ENCODE results near the gene NOX5. TPM values are rescaled to one million over a fixed set of nuclear protein-coding genes. Genes with fewer than 3 reads are reported as not detected.

Gene NOX5
- total RNA-seq, 2 experiments from 2014 or later, result 0.06 TPM; not detected in 1

DNA sequence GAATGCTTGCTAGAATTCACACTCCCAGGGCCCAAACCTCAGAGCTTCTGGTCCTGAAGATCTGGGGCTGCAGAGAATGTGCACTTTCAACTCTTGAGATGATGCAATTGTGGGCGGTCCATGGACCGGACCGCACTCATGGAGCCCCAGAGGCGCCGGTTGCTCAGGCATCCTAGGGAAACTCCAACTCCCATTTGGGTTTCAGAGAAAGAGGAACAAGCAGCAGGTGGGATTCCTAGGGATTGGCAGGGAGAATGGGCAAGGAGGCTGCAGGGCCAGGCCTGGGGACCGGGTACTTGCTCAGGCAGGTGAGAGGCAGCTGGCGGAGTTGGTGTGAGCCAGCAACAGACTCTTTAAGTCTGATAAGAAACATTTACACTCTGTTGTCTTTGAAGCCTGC is 3.5 kb downstream of the NOX5 start:
- Mint-ChIP-seq H3K27me3 (peaks cover 26% of the 10 kb centered on the region), H3K9me3 (ENCODE audit: low read depth) (no peaks in the 10 kb centered on the region), H3K4me1 (no peaks in the 10 kb centered on the region), H3K4me3 (no peak overlapping the region), H3K27ac (no peak overlapping the region), H3K36me3 (no peaks in the 10 kb centered on the region)
- ATAC-seq (no peak), DNase-seq (peak; percentile 36)
- CTCF ChIA-PET, result no interaction called here

GRCh38 chr15:69018951-69019350 is 4.5 kb downstream of the NOX5 start:
- H3K27ac Mint-ChIP-seq, result no peak overlapping the region
- no peaks in the 10 kb centered on the region for H3K36me3 Mint-ChIP-seq
- CTCF ChIA-PET, result no interaction called here
- ATAC-seq (no peak), DNase-seq (no peak)
- H3K4me1 Mint-ChIP-seq, result no peaks in the 10 kb centered on the region
- no peak overlapping the region for H3K4me3 Mint-ChIP-seq
- H3K9me3 Mint-ChIP-seq (ENCODE audit: low read depth), result no peaks in the 10 kb centered on the region
- H3K27me3 Mint-ChIP-seq, result peaks cover 28% of the 10 kb centered on the region

- no peaks in the 10 kb centered on the region for H3K9me3 Mint-ChIP-seq (ENCODE audit: low read depth)
- CTCF ChIA-PET, result no interaction called here
- no peaks in the 10 kb centered on the region for H3K4me1 Mint-ChIP-seq
- H3K4me3 Mint-ChIP-seq, result no peak overlapping the region
- H3K36me3 Mint-ChIP-seq, result no peaks in the 10 kb centered on the region
- DNase-seq, result no peak
- peaks cover 25% of the 10 kb centered on the region for H3K27me3 Mint-ChIP-seq
- no peak overlapping the region for H3K27ac Mint-ChIP-seq
- no peak for ATAC-seq
These were observed 7.4 kb downstream of the NOX5 start for GRCh38 chr15:69021895-69022294.

DNA sequence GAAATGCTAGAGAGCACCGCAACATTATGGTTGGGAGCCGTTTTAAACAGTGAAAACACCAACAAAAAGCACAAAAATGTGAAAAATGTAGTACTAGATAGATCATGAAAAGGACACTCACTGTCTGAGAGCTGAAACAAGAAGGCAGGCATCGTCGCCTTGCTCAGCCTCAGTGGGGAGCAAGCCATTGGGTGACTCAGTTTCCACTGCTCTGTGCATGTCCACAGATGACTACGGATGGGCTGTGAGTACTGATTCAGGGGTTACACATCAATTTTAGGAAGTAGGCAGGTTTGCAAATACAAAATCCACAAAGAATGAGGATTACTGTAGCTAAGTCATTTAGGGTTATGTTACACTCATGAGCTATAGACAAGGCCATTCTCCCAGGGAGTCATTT is 10.8 kb downstream of the NOX5 start:
- no peak for ATAC-seq
- Mint-ChIP-seq H3K27me3 (peaks cover 32% of the 10 kb centered on the region), H3K4me3 (no peak overlapping the region), H3K36me3 (no peaks in the 10 kb centered on the region), H3K27ac (no peak overlapping the region), H3K4me1 (no peaks in the 10 kb centered on the region), H3K9me3 (ENCODE audit: low read depth) (no peaks in the 10 kb centered on the region)
- CTCF ChIA-PET, result no interaction called here
- DNase-seq, result no peak

GRCh38 chr15:69026355-69026754 is 11.9 kb downstream of the NOX5 start:
- H3K36me3 Mint-ChIP-seq, result no peaks in the 10 kb centered on the region
- peaks cover 38% of the 10 kb centered on the region for H3K27me3 Mint-ChIP-seq
- H3K4me1 Mint-ChIP-seq, result no peaks in the 10 kb centered on the region
- H3K9me3 Mint-ChIP-seq (ENCODE audit: low read depth), result no peaks in the 10 kb centered on the region
- DNase-seq (no peak), ATAC-seq (no peak)
- H3K27ac Mint-ChIP-seq, result no peak overlapping the region
- H3K4me3 Mint-ChIP-seq, result no peak overlapping the region
- CTCF ChIA-PET, result no interaction called here

DNA sequence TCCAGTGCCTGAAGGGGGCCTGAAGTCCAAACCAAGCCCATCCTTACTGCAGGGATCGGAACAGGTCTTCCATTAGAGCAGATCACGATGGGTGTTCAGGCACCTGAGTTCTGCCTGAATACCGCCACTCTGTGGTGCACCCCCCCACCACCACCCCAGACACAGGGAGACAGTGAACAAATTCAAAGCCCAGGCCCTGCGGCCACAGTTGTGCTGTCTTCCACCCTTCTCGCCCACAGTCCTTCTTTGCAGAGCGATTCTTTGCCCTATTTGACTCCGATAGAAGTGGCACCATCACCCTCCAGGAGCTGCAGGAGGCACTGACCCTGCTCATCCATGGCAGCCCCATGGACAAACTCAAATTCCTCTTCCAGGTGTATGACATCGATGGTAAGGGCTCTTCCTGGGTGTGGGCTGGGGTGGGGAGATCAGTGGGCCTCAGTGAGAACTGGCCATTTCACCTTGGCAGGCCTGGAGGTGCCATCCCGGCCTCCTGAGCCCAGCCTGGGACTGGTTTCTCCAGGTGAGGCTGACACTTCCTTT is 13.6 kb downstream of the NOX5 start:
- CTCF ChIA-PET, result no interaction called here
- Mint-ChIP-seq H3K36me3 (no peaks in the 10 kb centered on the region), H3K4me1 (peaks cover 5% of the 10 kb centered on the region), H3K4me3 (no peak overlapping the region), H3K27ac (no peak overlapping the region), H3K9me3 (ENCODE audit: low read depth) (no peaks in the 10 kb centered on the region), H3K27me3 (peaks cover 33% of the 10 kb centered on the region)
- DNase-seq (no peak), ATAC-seq (no peak)

DNA sequence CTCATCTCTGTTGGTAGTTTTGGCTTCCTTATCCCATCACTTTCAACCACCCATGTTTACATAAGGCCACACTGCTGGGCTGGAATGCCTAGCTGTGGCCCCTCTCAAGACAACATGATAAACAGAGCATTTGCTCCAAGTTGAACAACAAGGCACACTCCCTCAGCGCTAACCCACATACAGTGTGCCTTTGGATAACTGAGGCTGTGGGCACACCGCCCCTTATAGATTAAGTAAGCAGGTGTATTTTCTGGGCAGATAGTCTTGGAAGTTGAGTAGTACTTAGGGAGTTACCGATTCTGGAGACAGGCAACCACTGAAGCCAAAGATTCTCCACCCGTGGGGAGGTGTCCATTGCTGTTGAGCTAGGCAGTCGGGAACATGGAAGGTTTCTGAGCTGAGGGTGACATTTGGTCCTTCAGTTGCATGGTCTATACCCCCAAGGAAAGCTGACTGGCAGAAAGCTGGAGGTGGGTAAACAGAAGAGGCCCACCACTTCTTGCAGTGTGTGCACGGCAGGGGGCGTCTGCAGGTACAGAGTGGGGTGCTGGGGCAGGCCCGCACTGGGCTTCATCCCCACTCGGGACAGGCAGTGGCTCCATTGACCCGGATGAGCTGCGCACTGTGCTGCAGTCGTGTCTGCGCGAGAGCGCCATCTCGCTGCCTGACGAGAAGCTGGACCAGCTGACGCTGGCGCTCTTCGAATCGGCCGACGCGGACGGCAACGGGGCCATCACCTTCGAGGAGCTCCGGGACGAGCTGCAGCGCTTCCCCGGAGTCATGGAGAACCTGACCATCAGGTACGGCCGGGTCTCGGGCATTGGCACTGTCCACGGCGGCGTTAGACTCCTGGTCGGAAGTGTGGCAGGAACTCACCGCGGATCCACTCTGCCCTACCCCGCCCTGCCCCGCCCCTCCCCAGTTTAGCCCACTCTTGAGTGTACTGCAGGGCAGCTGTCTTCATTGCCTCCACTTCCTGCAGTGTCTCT is 16.8 kb downstream of the NOX5 start:
- Mint-ChIP-seq H3K27me3 (peaks cover 38% of the 10 kb centered on the region), H3K4me1 (peaks cover 14% of the 10 kb centered on the region), H3K4me3 (no peak overlapping the region), H3K27ac (no peak overlapping the region), H3K9me3 (ENCODE audit: low read depth) (no peaks in the 10 kb centered on the region), H3K36me3 (no peaks in the 10 kb centered on the region)
- DNase-seq (peak; percentile 61), ATAC-seq (peak; percentile 79)
- CTCF ChIA-PET, result interaction anchor here (0.8 to 2.0 kb wide), 6 partner anchors 15 to 363 kb away, joined by 3 to 8 read pairs (median 3); no protein-coding TSS in a partner anchor

GRCh38 chr15:69032031-69032430 is 17.5 kb downstream of the NOX5 start:
- Mint-ChIP-seq H3K4me1 (peaks cover 14% of the 10 kb centered on the region), H3K27ac (no peak overlapping the region), H3K36me3 (no peaks in the 10 kb centered on the region), H3K4me3 (no peak overlapping the region), H3K9me3 (ENCODE audit: low read depth) (no peaks in the 10 kb centered on the region), H3K27me3 (peaks cover 45% of the 10 kb centered on the region)
- ATAC-seq, result no peak
- no peak for DNase-seq
- CTCF ChIA-PET, result interaction anchor here (0.7 to 2.0 kb wide), 8 partner anchors 15 to 1535 kb away, joined by 3 to 8 read pairs (median 3); no protein-coding TSS in a partner anchor

DNA sequence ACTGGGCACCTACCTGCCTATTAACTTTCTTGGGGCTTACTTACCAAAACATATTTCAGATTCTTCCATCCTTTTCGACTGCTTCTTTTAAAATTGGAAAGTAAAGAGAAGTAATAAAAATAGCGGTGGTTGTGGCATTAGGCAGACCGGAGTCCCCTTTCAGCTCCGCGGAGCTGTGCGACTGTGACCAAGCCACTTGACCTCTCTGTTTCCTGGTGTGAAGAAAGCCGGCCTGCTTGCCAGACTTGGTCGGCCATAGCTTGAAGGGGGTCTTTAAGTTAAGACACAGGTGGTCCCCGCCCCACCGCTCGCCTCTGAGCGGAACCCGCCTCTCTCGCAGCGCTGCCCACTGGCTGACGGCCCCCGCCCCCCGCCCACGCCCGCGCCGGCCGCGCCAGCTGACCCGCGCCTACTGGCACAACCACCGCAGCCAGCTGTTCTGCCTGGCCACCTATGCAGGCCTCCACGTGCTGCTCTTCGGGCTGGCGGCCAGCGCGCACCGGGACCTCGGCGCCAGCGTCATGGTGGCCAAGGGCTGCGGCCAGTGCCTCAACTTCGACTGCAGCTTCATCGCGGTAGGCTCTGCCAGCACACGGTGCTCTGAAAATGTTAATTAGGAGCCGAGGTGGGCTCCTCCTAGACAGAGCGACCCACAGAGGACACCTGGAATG is 18.3 kb downstream of the NOX5 start:
- no peak overlapping the region for H3K4me3 Mint-ChIP-seq
- no peaks in the 10 kb centered on the region for H3K9me3 Mint-ChIP-seq (ENCODE audit: low read depth)
- peak; percentile 12 for DNase-seq
- CTCF ChIA-PET, result interaction anchor here (0.6 to 2.0 kb wide), 4 partner anchors 14 to 1534 kb away, joined by 3 to 8 read pairs (median 4); no protein-coding TSS in a partner anchor
- no peaks in the 10 kb centered on the region for H3K36me3 Mint-ChIP-seq
- peaks cover 48% of the 10 kb centered on the region for H3K27me3 Mint-ChIP-seq
- peaks cover 14% of the 10 kb centered on the region for H3K4me1 Mint-ChIP-seq
- no peak for ATAC-seq
- H3K27ac Mint-ChIP-seq, result no peak overlapping the region

GRCh38 chr15:69034352-69034751 is 19.9 kb downstream of the NOX5 start:
- H3K27ac Mint-ChIP-seq, result no peak overlapping the region
- peaks cover 14% of the 10 kb centered on the region for H3K4me1 Mint-ChIP-seq
- no peak overlapping the region for H3K4me3 Mint-ChIP-seq
- ATAC-seq (no peak), DNase-seq (no peak)
- no peaks in the 10 kb centered on the region for H3K36me3 Mint-ChIP-seq
- peaks cover 41% of the 10 kb centered on the region for H3K27me3 Mint-ChIP-seq
- CTCF ChIA-PET, result interaction anchor here (0.7 kb wide), 1 partner anchor 20 kb away, joined by 3 read pairs; the partner anchor contains the start of gene NOX5
- no peaks in the 10 kb centered on the region for H3K9me3 Mint-ChIP-seq (ENCODE audit: low read depth)

GRCh38 chr15:69035205-69035917 is 20.9 kb downstream of the NOX5 start:
- Mint-ChIP-seq H3K4me1 (peaks cover 14% of the 10 kb centered on the region), H3K27ac (no peak overlapping the region), H3K27me3 (peaks cover 38% of the 10 kb centered on the region), H3K36me3 (no peaks in the 10 kb centered on the region), H3K9me3 (ENCODE audit: low read depth) (no peaks in the 10 kb centered on the region), H3K4me3 (no peak overlapping the region)
- ATAC-seq (no peak), DNase-seq (no peak)
- CTCF ChIA-PET, result no interaction called here

DNA sequence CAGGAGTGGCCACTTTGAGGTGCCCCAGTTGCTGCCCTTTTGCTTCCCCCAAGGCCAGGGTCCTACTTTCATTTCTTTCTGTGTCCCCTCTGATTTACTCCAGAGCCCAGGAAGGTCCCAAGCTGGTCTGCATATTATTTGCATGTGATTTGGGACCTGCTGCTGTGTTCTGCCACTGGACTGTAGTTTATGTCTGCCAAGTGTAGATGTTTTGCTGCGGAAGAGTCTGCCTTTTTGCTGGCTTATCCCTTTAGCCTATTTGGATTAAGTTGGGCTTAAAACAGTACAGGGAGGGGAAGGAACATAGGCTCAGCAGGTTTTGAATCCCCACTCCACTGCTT is 21.4 kb downstream of the NOX5 start:
- H3K27ac Mint-ChIP-seq, result no peak overlapping the region
- DNase-seq (no peak), ATAC-seq (no peak)
- H3K4me3 Mint-ChIP-seq, result no peak overlapping the region
- peaks cover 14% of the 10 kb centered on the region for H3K4me1 Mint-ChIP-seq
- H3K36me3 Mint-ChIP-seq, result no peaks in the 10 kb centered on the region
- H3K9me3 Mint-ChIP-seq (ENCODE audit: low read depth), result no peaks in the 10 kb centered on the region
- CTCF ChIA-PET, result no interaction called here
- H3K27me3 Mint-ChIP-seq, result peaks cover 33% of the 10 kb centered on the region

GRCh38 chr15:69036826-69037225 is 22.3 kb downstream of the NOX5 start:
- Mint-ChIP-seq H3K9me3 (ENCODE audit: low read depth) (no peaks in the 10 kb centered on the region), H3K4me3 (no peak overlapping the region), H3K4me1 (peaks cover 14% of the 10 kb centered on the region), H3K27ac (no peak overlapping the region), H3K36me3 (no peaks in the 10 kb centered on the region), H3K27me3 (peaks cover 25% of the 10 kb centered on the region)
- ATAC-seq, result no peak
- CTCF ChIA-PET, result no interaction called here
- DNase-seq, result peak; percentile 8
